Muscle of arm (tissue), 12 donors: ENCODE measurements around the gene HIVEP3. TPM values are rescaled to one million over a fixed set of nuclear protein-coding genes. Genes with fewer than 3 reads are reported as not detected.
A peak's percentile ranks its signal among the peaks of the same experiment; 100 is the strongest.

Experiments used
- DNase-seq: peaks from one replicate; pipeline ENCODE4 v3.0.0-alpha.2; 2013
- polyA plus RNA-seq, 12 donors: library from polyadenylated mRNA; unstranded; fragments of 120-200 nt; gene quantifications; one replicate each; pipeline ENCODE4 v1.2.1, GENCODE V29; 2013; ENCODE audit not compliant: insufficient read length in 12 of 12

HIVEP3 gene
- polyA plus RNA-seq, 12 donors = 1.9 to 3.7 (median 2.3) TPM; not detected in 1

DNA sequence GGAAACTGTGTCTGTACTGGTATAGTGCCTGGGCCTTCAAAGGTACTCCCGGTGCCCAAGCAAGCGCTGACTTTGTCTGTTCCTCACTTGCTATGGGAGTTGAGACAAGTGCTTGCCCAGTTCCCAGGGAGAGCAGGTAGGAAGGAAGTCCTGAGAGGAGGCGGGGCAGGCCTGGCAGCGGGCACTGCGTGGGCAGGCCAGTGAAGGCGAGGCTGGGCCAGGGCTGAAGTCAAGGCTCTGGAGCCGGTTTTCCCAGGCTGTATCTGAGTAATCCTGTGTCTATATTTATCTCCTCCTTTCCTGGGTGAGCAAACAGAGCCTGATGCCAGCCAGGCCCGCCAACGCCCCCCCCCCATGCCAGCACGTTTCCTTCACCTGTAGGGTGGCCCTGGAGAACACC, 418.3 kb downstream of the HIVEP3 start:
- DNase-seq = no peak

DNA sequence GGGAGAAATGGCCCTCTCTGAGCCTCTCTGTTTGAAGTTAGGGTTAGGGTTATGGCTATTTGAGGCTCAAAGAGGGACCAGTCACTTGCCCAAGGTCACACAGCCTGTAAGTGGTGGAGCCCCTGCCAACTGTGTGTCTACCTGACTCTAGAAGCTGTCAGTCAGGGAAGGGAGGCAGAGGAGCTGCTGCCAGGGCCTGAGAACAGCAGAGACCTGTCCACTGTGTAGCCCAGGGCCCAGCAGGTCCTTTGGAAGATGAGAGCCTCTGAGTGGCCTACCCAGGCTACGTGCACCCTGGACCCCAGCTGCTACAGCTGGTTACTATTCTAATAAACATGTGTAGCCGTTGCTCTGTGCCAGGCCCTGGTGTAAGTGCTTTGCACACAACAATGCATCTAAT, 419.1 kb downstream of the HIVEP3 start:
- no peak for DNase-seq

DNA sequence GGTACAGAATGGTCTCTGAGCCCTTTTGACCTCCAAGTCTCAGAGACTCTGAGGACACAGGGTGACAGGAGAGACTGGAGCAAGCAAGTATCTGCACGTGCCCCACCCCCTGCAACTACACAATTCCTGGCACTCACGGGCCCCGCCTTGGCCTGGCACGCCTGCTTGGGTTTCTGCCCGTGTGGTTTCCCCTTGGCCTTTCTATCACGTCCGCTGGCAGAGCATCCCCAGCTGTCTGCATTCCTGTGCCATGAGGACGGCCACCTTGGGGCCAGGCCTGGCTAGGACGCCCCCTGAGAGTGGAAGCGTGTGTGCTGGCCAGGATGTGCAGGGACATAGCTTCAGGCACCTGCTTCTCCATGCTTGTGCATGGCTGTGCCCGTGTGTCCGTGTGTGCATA, 419.9 kb downstream of the HIVEP3 start:
- DNase-seq = no peak

DNA sequence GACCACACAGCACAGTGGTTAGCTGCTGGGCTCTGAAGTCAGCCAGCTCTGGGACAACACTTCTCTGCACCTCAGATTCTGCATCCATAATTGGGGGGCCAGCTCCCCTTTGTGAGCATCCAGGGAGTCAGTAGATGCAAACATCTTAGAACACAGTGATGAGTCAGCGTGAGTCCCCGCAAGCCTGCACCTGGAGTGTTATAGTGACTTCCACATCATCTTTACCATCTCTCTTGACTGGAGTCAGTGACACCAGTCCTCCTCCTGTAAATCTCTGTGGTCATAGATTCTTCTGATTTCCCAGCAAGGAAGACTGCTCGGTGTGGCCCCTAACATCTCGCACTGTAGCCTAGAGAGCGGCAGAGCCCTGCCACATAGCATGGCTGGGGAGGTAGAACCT, 420.3 kb downstream of the HIVEP3 start:
- no peak for DNase-seq

DNA sequence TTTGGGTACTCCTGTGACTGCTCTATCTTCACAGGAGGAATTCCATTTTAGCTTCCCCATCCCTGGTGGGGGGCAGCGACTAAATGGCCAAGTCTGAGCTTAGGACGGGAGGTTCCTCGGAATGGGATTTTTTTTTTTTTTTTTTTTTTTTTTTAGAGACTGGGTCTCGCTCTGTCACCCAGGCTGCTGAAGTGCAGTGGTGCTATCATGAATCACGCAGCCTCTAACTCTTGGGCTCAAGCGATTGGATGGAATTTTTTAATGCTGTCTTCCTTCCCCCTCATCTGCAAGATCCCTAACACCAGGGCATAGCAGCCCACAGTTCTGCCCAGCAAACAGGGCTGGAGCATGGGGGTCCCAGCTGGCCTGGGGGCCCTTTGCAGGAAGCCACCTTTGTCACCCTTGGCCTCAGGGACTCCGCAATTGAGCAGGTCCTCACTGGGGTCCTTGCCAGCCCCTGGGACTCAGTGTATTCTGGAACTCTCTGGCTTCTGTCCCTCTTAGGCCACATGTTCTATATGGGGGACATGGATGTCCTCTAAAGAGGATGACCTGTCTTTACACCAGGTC, 421.2 kb downstream of the HIVEP3 start:
- no peak for DNase-seq

DNA sequence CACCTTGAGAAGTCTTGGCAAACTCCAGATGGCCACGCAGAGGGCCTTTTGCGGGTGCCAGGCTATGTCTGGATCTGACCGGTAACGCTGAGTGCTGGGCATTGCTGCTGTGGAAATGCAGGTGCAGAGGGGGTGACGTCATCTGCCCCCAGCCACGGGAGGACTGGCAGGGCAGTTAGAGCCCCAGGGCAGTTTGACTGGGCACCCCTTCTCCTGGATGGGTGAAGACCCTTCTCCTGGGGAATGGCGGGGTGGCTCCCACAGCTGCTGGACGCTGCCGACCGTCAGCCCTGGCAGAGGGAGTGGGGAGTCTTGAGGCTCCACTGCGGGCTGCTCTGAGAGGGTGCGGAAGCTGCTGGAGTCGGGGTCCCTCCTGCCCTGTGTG, 421.7 kb downstream of the HIVEP3 start:
- no peak for DNase-seq

DNA sequence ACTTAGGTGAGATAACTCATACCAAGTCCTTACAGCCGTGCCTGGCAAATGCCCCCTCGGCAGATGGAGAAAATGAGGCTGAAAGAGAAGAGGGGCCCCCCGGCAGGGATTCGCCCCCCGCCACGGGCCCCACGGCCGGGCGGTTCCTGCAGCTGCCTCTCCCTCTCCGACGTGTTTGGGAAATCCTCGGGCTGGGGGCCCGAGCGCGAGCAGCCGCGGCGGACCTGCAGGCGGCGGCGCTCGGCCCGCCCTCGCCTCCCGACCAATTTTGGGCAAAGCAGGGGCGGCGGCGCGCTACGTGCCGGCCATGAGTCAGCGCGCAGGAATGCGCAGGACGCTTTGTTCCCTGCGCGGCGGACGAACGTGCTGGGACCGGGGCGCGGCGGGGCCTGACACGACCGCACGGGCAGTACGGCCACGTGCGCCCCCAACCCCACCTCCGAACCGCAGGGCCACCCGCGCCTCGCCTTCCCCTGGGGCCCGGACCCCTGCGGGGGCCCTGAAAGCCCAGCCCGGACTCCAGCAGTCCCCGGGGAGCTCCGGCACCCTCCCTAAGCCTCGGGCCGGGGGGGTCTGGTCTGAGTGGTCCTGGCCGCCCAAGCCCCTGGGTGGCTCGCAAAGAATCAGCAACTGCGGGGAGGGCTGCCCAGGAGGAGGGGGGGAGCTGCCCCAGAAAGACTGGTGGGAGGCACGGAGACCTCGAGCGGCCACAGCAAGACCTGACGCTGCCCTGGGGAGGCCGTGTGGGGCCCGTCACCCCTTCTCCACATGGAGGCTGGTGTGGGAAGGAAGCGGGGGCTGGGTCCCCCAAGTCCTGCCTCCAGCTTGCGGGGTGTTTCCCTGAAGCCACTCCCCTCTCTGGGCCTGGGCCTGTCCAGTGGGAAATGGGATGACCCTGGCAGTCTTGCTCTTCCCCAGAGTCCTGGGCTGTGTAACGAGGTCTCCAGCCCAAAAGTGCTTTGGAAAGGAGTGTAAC, 422.4 kb downstream of the HIVEP3 start:
- peak; percentile 77 for DNase-seq

DNA sequence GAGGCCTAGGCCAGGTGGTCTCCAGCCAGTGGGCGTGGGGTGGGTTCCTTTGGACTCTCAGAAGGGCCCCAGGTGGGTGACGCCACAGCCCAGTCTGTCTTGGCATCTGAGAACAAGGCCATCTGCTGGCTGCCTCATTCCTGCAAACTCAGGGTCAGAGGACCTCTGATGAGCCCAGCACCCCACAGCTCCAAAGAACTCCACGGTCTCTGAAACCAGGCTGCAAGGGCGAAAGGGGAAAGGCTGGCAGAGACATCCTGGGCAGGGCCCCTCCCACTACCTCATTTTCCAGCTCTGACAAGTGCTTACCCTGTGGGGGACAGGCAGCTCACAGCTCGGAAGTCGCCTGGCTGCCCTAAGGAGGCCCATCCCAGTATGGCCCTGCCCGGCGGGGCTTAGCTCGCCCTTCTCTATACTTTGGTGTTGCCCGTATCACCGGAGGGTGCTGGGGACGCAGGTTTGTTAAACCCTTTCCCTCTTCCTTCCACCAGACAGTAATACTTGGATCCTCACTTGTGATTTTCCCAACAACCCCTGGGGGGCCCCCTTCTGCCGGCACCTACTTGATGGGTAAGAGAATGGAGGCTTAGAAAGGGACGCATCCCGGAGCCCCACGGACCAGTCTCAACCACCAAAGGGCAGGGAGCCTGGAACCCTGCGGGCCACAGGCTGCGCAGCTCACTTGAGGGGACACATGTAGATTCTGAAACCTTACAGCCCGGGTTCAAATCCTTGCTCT, 423.3 kb downstream of the HIVEP3 start:
- DNase-seq = no peak

DNA sequence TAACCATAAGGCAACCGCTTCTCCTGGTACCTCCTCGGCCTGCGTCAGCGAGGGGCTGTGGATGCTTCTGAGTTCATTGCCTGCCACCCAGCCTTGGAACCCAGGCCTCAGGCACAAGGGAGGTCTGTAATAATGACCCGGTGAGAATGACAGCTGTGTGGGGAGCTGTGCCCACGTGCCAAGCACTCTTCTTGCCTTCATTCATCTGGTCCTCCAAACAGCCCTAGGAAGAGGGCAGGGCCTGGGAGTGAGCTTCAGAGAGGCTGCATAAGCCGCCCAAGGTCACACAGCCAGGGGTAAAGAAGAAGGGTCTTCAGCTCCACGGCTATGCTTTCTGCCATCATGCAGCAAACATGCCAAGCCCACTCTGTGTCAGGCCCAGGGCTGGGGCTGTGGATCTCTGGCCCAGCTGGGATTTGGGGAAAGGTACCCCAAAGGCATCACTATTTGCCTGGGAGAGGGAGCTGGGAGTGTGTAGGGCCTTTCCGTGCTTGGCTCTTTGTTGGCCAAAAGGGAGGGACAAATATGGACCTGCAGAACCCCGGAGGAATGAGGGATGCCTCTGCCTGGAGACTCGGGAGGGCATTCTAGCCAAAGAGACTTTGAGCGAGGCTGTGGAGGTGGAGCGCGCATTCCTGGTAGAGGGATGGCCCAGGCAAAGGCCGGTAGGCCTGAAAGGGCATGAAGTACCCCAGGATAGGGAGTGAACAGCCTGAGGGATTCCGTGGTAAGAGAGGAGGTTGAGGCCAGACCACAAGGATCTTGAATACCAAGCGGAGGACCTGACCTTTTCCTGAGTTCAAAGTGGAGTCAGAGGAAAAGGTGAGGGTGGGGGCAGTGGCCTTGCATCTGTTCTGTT, 424.1 kb downstream of the HIVEP3 start:
- no peak for DNase-seq

DNA sequence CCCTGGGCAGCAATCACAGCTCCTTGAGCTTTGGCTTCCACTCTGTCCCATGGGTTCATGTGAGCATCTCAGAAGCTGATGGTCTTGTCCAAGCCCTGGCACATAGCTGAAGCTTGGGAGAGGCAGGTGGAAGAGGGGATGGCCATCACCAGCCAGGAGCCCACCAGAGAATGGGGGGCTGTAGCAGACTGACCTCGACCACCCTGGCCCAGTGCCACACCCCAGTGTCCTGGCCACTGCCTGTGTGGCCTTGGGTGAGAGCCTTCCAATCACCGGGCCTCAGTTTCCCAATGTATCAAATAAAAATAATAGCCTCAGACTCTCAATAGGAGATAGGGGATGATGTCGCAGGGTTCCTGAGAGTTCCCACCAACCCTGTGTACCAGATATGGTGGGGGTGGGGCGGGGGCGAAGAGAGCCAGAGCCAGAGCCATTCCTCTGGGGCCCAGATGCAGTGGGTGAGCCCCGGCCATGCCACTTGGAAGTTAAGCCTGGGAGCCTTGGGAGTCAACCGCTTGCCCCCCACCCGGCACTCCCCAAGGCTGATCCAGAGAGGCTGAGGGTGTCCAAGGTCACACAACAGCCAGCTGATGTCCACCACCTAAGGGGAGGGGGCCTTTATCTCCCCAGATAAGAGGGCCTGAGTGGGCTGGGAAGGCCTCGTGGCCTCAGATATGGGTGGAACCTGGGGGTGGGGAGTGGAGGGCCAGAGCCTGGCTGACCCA, 424.9 kb downstream of the HIVEP3 start:
- DNase-seq = no peak

DNA sequence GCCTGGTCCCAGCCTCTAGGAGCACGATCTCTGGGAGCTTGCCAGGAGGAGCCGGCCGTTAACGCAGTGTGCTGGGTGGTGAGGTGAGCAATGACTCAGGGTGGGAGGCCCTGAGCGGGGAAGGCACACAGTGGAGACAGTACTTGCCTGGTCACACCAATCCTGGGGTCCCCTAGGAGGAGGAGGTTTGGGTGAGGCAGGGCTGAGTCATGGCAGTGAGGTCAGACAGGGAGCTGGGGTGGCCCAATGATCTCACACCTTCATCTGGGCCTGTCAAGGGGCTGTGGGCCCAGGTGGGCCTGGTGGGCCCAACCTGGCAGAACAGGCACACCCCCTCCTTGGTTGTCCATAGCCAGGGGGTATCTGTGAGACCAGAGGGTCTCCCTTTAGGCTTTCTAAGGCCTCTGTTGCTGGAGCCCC, 425.6 kb downstream of the HIVEP3 start:
- no peak for DNase-seq

DNA sequence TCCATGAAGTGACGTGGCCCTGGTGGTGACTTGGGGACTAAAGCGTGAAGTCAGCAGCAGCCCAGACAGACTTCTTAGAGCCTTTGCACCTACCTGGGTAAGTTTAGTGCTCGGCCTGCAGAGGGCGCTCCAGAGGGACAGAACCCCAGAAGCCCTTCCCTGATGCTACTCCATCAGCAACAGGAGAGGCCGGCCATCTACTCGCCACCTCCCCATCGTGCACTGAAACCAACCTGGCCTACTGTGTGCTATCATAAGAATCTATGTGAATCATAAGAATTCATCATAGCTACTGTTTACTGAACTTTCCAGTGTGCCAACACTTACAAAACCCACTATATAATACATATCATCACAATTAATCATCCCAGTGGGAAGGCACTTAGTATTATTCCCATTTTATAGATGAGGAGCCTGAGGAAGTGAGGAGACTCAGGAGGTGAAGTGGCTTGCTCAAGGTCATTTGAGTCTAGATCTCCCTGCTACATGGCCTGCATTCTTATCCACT, 426.3 kb downstream of the HIVEP3 start:
- DNase-seq = no peak

DNA sequence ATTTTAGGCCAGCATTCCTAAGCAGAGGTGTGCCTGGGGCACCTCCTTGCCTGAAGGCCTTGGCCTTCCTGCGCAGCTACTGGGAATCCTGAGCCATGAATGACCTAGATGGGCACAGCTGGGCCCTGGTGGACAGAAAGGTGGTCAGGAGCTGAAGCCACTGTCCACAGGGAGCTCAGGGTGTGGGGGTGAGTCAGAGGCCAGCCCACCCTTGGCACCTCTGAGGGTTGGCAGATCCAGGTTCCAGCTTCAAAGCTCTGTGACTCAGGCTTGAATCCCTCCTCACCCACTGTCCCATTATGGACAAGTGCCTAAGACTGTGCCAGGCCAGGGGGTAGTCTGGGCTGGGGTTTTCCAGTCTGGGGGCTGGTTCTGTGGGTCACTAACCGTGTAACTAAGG, 427.8 kb downstream of the HIVEP3 start:
- DNase-seq = no peak

DNA sequence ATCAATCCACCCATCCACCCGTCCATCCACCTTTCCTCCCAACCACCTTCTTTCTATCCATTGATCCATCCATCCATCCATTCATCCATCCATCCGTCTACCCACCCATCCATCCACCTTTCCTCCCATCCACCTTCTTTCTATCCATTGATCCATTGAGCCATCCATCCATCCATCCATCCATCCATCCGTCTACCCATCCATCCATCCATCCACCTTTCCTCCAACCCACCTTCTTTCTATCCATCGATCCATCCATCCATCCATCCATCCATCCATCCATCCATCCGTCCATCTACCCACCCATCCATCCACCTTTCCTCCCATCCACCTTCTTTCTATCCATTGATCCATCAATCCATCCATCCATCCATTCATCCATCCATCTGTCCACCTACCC, 429.2 kb downstream of the HIVEP3 start:
- no peak for DNase-seq

DNA sequence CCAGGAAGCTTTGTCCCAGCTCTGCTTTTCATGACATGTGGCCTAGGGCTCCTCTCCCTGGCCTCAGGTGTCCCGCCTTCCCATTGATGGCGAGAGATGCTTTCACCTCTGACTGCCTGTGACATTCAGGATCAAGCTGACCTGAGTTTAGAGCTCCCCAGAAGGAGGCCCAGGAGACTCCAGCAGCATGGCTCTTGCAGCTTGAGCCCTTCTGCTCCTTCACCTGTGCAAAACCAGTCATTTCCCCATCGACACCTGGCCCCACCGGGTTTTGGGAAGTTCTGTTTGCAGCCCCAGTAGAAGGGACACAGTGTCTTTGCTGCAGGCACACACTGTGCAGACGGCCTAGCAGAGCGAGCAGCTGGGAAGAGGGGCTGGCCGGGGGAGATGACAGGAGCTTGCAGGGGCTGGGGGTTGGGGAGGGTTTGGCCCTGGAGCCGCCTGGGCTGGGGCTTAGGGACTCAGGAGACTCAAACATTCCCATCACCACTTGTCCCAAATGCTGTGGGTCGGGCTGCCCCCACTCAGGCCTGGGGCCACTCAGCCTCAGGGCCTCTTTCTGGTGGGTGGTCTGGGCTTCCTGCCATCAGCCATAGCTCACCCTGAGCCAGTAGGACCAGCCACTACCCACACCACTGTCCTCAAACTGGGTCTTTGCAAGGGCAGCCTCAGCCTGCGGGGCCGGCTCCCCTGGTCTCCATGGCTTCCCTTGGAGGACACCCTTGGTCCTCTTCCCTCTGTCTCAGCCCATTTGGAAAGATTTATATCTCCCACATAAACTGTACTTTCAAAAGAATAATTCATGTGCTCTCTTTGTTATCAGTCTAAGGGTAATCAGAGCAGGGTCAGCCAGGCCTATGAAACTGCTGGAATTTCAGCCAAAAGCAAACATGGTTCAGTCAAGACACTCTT, 430.4 kb downstream of the HIVEP3 start:
- DNase-seq = no peak

DNA sequence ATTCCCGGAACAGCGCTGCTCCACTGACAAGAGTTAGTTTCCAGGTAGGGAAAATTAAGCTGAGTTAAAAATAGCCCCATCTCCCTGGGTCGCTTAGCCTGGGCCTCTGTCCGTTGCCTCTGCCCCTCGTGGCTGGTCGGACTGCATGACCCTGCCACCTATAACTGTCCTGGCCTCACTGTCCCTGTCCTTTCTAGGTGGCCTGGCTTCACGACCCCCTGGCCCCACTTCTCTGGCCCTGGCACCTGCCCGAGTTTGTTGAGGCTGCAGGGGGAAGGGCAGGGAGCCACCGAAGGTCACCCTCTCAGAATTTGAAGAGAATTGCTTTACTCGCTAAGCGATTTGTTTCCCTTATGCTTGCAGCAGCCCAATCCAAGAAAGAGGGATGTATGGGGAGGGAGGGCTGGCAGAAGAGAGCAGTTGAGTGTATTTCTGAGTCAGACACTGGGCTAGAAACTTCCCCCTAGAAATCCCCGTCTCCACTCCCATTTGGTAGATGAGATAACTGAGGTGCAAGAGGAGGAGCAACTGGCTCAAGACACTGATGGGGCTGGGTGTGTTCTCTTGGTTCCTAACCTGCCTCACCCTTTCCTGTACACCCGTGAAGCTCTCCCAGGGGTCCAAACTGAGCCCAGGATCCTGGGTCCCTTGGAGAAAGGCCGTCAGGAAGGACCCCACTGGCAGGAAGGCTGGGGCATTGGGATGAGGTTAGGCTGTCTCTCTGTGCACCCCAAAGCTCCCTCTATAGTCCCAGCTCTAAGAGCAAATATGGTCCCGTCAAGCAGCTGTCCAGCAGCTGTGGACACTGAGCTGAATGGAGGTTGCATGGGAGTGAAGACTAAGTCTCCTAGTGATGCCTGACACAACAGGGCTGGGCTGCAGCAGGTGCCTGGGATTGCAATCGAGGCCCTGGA, 431.3 kb downstream of the HIVEP3 start:
- DNase-seq = no peak

DNA sequence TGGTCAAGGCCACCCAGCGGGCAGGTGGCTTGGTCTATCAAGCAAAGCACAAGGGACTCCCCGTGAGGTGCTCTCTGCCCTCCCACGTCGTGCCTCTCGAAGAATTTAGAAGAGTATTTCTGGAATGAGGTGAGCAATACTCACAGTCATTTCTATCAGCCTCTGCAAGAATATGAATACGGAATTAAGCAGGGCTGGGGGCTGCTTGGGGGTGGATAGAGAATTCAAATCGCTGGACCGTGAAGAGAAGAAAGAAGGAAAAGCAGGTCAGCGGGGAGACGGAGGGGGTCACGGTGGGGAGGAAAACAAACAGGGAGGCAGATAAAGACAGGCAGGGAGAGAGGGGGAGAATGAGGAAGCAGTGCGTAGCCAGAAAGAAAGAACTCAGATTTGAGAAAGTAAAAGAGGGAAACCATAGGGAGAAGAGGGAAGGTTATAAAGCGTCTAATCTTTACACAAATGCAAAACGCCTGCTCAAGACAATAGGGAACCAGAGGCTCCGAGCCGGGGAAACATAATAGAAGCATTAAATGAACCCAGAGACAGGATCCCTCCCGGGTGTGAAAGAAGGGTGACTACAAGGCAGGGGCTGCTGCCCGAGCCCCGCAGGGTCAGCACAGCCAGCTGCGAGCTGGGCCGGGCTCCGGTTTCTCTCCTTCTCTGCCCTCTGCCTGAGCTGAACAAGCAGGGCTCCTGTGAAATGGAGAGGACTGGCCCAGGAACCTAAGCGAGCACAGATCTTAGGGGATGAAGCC, 432.2 kb downstream of the HIVEP3 start:
- no peak for DNase-seq

DNA sequence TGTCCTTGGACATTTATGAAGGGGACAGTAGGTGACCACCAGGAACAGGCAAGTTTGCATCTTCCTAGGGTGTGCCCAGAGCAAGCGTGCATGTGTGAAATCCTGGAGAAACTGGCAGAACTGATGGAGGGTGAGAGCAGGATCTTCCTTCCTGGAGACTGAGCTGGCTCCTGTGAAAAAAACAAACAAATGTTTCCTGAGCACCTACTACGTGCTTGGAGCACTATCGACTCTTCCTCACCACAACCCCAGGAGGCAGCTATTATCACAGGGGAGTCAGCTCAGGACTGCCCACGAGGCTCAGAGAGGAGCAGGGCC, 432.7 kb downstream of the HIVEP3 start:
- DNase-seq = no peak
